MCF 10A (cell line): ENCODE measurements around the gene ARL3. TPM values are rescaled to one million over a fixed set of nuclear protein-coding genes. Genes with fewer than 3 reads are reported as not detected.

Experiments used
- BruUV-seq: library from RNA; stranded (reverse); fragments of 400-500 nt; replicated peaks from 2 replicates; lab custom pipeline; 2021; lab: Mats Ljungman, UMichigan
- CTCF ChIA-PET: fragments of 300-600 bp; sonication (Branson Sonifier 250); formaldehyde crosslinking; extraction: SDS; loops from one replicate; lab custom pipeline; 2021; ENCODE audit warnings: antibody characterized with exemption, inconsistent platforms; lab: Yijun Ruan, JAX
- POLR2A ChIA-PET: fragments of 300-600, 350-650 bp; sonication (Branson Sonifier 250); formaldehyde crosslinking; extraction: SDS; loops from one replicate; lab custom pipeline; 2020; ENCODE audit warnings: antibody characterized with exemption, inconsistent platforms; lab: Yijun Ruan, JAX
- DNase-seq: peaks from one replicate; pipeline ENCODE4 v3.0.0-alpha.2; 2018; ENCODE audit not compliant: unreplicated experiment
- H3K27ac Mint-ChIP-seq: one replicate; pipeline ENCODE4 v1.8.0; 2022; ENCODE audit warnings: mild to moderate bottlenecking, low read depth, mixed read lengths; ENCODE audit not compliant: unreplicated experiment
- H3K27me3 Mint-ChIP-seq: one replicate; pipeline ENCODE4 v1.8.0; 2022; ENCODE audit warnings: mixed read lengths; ENCODE audit not compliant: insufficient read depth, unreplicated experiment
- H3K36me3 Mint-ChIP-seq: one replicate; pipeline ENCODE4 v1.8.0; 2022; ENCODE audit warnings: mild to moderate bottlenecking, moderate library complexity, mixed read lengths; ENCODE audit not compliant: insufficient read depth, unreplicated experiment
- H3K4me1 Mint-ChIP-seq: one replicate; pipeline ENCODE4 v1.8.0; 2022; ENCODE audit warnings: mixed read lengths; ENCODE audit not compliant: insufficient read depth, unreplicated experiment
- H3K4me3 Mint-ChIP-seq: one replicate; pipeline ENCODE4 v1.8.0; 2022; ENCODE audit warnings: mild to moderate bottlenecking, moderate library complexity, mixed read lengths; ENCODE audit not compliant: unreplicated experiment
- H3K9me3 Mint-ChIP-seq: one replicate; pipeline ENCODE4 v1.8.0; 2022; ENCODE audit warnings: mixed read lengths; ENCODE audit not compliant: unreplicated experiment
- CTCF ChIP-seq: fragments of 200-600 bp; IDR thresholded peaks from one replicate; pipeline ENCODE4 v1.8.0; 2022; ENCODE audit warnings: antibody characterized with exemption, mild to moderate bottlenecking; ENCODE audit not compliant: unreplicated experiment
- intact Hi-C: fragments of 100-400 bp; cut with micrococcal nuclease; formaldehyde crosslinking; loops from 2 replicates; pipeline ENCODE4 v1.14.1; 2022
- total RNA-seq: library from RNA; stranded (reverse); gene quantifications from 2 replicates; pipeline ENCODE4 v1.2.3, GENCODE V29; 2022

The ARL3 gene
- total RNA-seq, 1 experiment from 2014 or later, result 6.8 TPM

- intact Hi-C loops, result no loop called here
- POLR2A ChIA-PET, result interaction anchor here (0.5 to 3.1 kb wide), 6 partner anchors 11 to 823 kb away, joined by 3 to 18 read pairs (median 6); partner anchors contain the start of genes ARL3 and SFXN2
- DNase-seq, result no peak
- no peak overlapping the region for H3K27ac Mint-ChIP-seq
- BruUV-seq, result no TSS peak
- CTCF ChIA-PET, result interaction anchor here (0.6 to 1.2 kb wide), 3 partner anchors 39 to 1165 kb away, joined by 3 to 7 read pairs (median 5); no protein-coding TSS in a partner anchor
- no peak overlapping the region for H3K4me3 Mint-ChIP-seq
- peaks cover 5% of the 10 kb centered on the region for H3K36me3 Mint-ChIP-seq
- H3K9me3 Mint-ChIP-seq, result no peaks in the 10 kb centered on the region
- peaks cover 8% of the 10 kb centered on the region for H3K4me1 Mint-ChIP-seq
- no peaks in the 10 kb centered on the region for H3K27me3 Mint-ChIP-seq
- TF ChIP-seq CTCF, result no peak
Measured at GRCh38 chr10:102674566-102674965, 39.6 kb downstream of the ARL3 start.

- ChIA-PET POLR2A (interaction anchor here (0.6 to 3.1 kb wide), 7 partner anchors 13 to 111 kb away, joined by 3 to 18 read pairs (median 3); partner anchors contain the start of genes ARL3 and SFXN2), CTCF (interaction anchor here (0.6 to 0.8 kb wide), 3 partner anchors 17 to 1165 kb away, joined by 3 to 5 read pairs (median 3); no protein-coding TSS in a partner anchor)
- DNase-seq, result peak; percentile 52
- no TSS peak for BruUV-seq
- intact Hi-C loops, result no loop called here
- no peak for TF ChIP-seq CTCF
- H3K27ac Mint-ChIP-seq, result peak overlapping the region; percentile 40
- H3K4me1 Mint-ChIP-seq, result peaks cover 8% of the 10 kb centered on the region
- no peaks in the 10 kb centered on the region for H3K27me3 Mint-ChIP-seq
- H3K4me3 Mint-ChIP-seq, result peak overlapping the region; percentile 22
- no peaks in the 10 kb centered on the region for H3K9me3 Mint-ChIP-seq
- H3K36me3 Mint-ChIP-seq, result peaks cover 5% of the 10 kb centered on the region
Measured at GRCh38 chr10:102673819-102674511, 40.2 kb downstream of the ARL3 start.

GRCh38 chr10:102673236-102673818 lies 40.9 kb downstream of the ARL3 start:
- Mint-ChIP-seq H3K4me3 (peak overlapping the region; percentile 22), H3K27ac (peak overlapping the region; percentile 40), H3K36me3 (peaks cover 5% of the 10 kb centered on the region), H3K9me3 (no peaks in the 10 kb centered on the region), H3K27me3 (no peaks in the 10 kb centered on the region), H3K4me1 (peaks cover 10% of the 10 kb centered on the region)
- CTCF ChIA-PET, result interaction anchor here (0.6 to 0.8 kb wide), 2 partner anchors 18 to 78 kb away, joined by 3 read pairs; no protein-coding TSS in a partner anchor
- no peak for TF ChIP-seq CTCF
- POLR2A ChIA-PET, result interaction anchor here (0.6 to 3.1 kb wide), 9 partner anchors 12 to 112 kb away, joined by 3 to 18 read pairs (median 3); partner anchors contain the start of genes ARL3 and SFXN2
- intact Hi-C loops, result no loop called here
- no TSS peak for BruUV-seq
- no peak for DNase-seq
